Measurements from ENCODE around the gene C11orf71. TPM values are rescaled to one million over a fixed set of nuclear protein-coding genes. Genes with fewer than 3 reads are reported as not detected.

The C11orf71 gene
- total RNA-seq, 1 experiment from 2014 or later, result 6.2 TPM

DNA sequence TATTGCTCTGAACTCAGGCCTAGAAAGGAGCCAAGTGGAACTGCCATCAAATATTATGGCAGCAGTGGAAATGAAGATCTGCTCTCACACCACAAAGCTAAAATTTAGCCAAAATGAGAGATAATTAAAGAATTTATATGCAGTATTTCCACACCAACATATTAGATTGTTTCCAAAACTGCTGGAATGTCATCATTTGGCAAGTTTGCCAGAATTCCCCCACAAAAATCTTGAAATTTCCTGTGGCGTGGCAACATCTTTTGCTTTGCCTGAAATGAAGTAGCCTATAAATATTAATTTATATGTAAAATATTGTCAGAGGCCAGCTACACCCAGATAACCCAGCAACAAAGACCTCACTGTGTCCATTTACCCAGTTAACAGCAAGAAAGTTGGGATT lies 13.8 kb downstream of the C11orf71 start:
- Histone ChIP-seq H3K4me3 (ENCODE audit: low read depth in 2 of 2, low read length in 2 of 2) (no peak overlapping the region), H3K27ac (ENCODE audit: low read length) (no peak overlapping the region), H3K27me3 (ENCODE audit: control insufficient read depth, insufficient read depth, low read length) (no peaks in the 10 kb centered on the region), H3K9me3 (ENCODE audit: control insufficient read depth, insufficient read depth, low read depth, low read length) (no peaks in the 10 kb centered on the region), H3K4me1 (ENCODE audit: control insufficient read depth, insufficient read depth, low read length) (no peaks in the 10 kb centered on the region), H3K36me3 (ENCODE audit: control insufficient read depth, insufficient read depth, low read length) (no peaks in the 10 kb centered on the region)
- intact Hi-C loops (cut with micrococcal nuclease; ENCODE audit: unreplicated experiment), result no loop called here
- no peak for ATAC-seq
- TF ChIP-seq, protein P1, sequence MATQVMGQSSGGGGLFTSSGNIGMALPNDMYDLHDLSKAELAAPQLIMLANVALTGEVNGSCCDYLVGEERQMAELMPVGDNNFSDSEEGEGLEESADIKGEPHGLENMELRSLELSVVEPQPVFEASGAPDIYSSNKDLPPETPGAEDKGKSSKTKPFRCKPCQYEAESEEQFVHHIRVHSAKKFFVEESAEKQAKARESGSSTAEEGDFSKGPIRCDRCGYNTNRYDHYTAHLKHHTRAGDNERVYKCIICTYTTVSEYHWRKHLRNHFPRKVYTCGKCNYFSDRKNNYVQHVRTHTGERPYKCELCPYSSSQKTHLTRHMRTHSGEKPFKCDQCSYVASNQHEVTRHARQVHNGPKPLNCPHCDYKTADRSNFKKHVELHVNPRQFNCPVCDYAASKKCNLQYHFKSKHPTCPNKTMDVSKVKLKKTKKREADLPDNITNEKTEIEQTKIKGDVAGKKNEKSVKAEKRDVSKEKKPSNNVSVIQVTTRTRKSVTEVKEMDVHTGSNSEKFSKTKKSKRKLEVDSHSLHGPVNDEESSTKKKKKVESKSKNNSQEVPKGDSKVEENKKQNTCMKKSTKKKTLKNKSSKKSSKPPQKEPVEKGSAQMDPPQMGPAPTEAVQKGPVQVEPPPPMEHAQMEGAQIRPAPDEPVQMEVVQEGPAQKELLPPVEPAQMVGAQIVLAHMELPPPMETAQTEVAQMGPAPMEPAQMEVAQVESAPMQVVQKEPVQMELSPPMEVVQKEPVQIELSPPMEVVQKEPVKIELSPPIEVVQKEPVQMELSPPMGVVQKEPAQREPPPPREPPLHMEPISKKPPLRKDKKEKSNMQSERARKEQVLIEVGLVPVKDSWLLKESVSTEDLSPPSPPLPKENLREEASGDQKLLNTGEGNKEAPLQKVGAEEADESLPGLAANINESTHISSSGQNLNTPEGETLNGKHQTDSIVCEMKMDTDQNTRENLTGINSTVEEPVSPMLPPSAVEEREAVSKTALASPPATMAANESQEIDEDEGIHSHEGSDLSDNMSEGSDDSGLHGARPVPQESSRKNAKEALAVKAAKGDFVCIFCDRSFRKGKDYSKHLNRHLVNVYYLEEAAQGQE (IDR thresholded peaks at IDR 0.05; ENCODE audit: insufficient read depth in 1 of 2, low read depth in 2 of 2, low read length in 1 of 2), result no peak
- TF ChIP-seq, protein P2, sequence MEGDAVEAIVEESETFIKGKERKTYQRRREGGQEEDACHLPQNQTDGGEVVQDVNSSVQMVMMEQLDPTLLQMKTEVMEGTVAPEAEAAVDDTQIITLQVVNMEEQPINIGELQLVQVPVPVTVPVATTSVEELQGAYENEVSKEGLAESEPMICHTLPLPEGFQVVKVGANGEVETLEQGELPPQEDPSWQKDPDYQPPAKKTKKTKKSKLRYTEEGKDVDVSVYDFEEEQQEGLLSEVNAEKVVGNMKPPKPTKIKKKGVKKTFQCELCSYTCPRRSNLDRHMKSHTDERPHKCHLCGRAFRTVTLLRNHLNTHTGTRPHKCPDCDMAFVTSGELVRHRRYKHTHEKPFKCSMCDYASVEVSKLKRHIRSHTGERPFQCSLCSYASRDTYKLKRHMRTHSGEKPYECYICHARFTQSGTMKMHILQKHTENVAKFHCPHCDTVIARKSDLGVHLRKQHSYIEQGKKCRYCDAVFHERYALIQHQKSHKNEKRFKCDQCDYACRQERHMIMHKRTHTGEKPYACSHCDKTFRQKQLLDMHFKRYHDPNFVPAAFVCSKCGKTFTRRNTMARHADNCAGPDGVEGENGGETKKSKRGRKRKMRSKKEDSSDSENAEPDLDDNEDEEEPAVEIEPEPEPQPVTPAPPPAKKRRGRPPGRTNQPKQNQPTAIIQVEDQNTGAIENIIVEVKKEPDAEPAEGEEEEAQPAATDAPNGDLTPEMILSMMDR (IDR thresholded peaks at IDR 0.05), result no peak
- no peak for TF ChIP-seq POLR2AphosphoS5 (IDR thresholded peaks at IDR 0.05; ENCODE audit: low read depth, low read length)
- no peak for TF ChIP-seq SIN3A (IDR thresholded peaks at IDR 0.05; ENCODE audit: borderline replicate concordance, insufficient read depth, low read depth, low read length)
- TF ChIP-seq TCF7L2 (IDR thresholded peaks at IDR 0.05; ENCODE audit: low read depth, low read length), result no peak
- in situ Hi-C loops (cut with HindIII; ENCODE audit: low pct_unique_long_range_greater_than_20kb, low sequenced_read_pairs), result no loop called here
- CTCF ChIA-PET, result interaction anchor here (0.6 kb wide), 1 partner anchor 1149 kb away, joined by 5 read pairs; no protein-coding TSS in a partner anchor
- POLR2A ChIA-PET, result no interaction called here
- DNase-seq (ENCODE audit: low read depth, low spot score), result no peak
- BruUV-seq (replicated peaks), result no TSS peak

DNA sequence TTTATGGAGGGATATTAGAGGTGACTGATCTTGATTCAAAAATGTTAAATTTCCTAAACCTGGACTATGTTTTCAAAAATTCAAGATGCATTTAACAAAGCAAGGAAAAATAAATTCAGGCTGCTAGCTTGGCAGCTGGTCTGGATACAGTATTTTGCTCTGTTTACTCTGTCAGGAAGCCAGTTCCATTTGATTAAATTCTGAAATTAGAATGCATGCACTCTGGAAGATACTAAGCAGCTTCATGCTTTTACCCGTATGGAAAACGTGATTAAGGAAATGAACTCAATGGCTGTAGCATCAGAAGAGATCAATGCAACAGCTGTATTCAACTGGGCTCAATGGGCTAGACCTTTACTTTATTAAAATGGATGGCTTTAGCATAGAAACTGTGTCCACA lies 14.2 kb downstream of the C11orf71 start:
- in situ Hi-C loops (cut with HindIII; ENCODE audit: low pct_unique_long_range_greater_than_20kb, low sequenced_read_pairs), result no loop called here
- TF ChIP-seq TCF7L2 (IDR thresholded peaks at IDR 0.05; ENCODE audit: low read depth, low read length) (no peak), POLR2AphosphoS5 (IDR thresholded peaks at IDR 0.05; ENCODE audit: low read depth, low read length) (no peak), SIN3A (IDR thresholded peaks at IDR 0.05; ENCODE audit: borderline replicate concordance, insufficient read depth, low read depth, low read length) (no peak)
- TF ChIP-seq, protein P1 (IDR thresholded peaks at IDR 0.05; ENCODE audit: insufficient read depth in 1 of 2, low read depth in 2 of 2, low read length in 1 of 2), result no peak
- TF ChIP-seq, protein P2 (IDR thresholded peaks at IDR 0.05), result no peak
- CTCF ChIA-PET, result interaction anchor here (0.6 kb wide), 1 partner anchor 1148 kb away, joined by 5 read pairs; no protein-coding TSS in a partner anchor
- Histone ChIP-seq H3K27ac (ENCODE audit: low read length) (no peak overlapping the region), H3K4me1 (ENCODE audit: control insufficient read depth, insufficient read depth, low read length) (no peaks in the 10 kb centered on the region), H3K36me3 (ENCODE audit: control insufficient read depth, insufficient read depth, low read length) (no peaks in the 10 kb centered on the region), H3K9me3 (ENCODE audit: control insufficient read depth, insufficient read depth, low read depth, low read length) (no peaks in the 10 kb centered on the region), H3K27me3 (ENCODE audit: control insufficient read depth, insufficient read depth, low read length) (no peaks in the 10 kb centered on the region), H3K4me3 (ENCODE audit: low read depth in 2 of 2, low read length in 2 of 2) (no peak overlapping the region)
- POLR2A ChIA-PET, result no interaction called here
- ATAC-seq (no peak), DNase-seq (ENCODE audit: low read depth, low spot score) (no peak)
- intact Hi-C loops (cut with micrococcal nuclease; ENCODE audit: unreplicated experiment), result no loop called here
- no TSS peak for BruUV-seq (replicated peaks)

Measured in Panc1 (cell line).